Ovary (tissue), 3 donors: ENCODE data around the gene SLC44A1.

Source experiments
- CTCF ChIP-seq, 3 donors: fragments of 450-650 bp in 2 of 3; fragments of 200-600 bp in 1 of 3; IDR thresholded peaks; one replicate each; pipeline versions ENCODE4 v1.5.1 to v1.8.0; 2016 to 2022; ENCODE audit warnings: antibody characterized with exemption in 3 of 3, mild to moderate bottlenecking in 1 of 3
- POLR2A ChIP-seq: fragments of 450-650 bp; IDR thresholded peaks from one replicate; pipeline ENCODE4 v1.6.1; 2017; ENCODE audit warnings: antibody characterized with exemption, mild to moderate bottlenecking, moderate library complexity
- donor health status: DM: no; HTN: no; CAD: no.

GRCh38 chr9:105390871-105391270, 146.4 kb downstream of the SLC44A1 start:
- no peak for TF ChIP-seq POLR2A
- TF ChIP-seq CTCF (IDR thresholded peaks at IDR 0.05): no peak
